GM19023 (cell line): ENCODE results near the gene OLFML2A.

Experiments used
- ATAC-seq: cut with Tn5 transposase; IDR thresholded peaks from one replicate; pipeline ENCODE4 v1.9.1; 2021; ENCODE audit warnings: mild to moderate bottlenecking, moderate library complexity; ENCODE audit not compliant: unreplicated experiment

Gene OLFML2A

DNA sequence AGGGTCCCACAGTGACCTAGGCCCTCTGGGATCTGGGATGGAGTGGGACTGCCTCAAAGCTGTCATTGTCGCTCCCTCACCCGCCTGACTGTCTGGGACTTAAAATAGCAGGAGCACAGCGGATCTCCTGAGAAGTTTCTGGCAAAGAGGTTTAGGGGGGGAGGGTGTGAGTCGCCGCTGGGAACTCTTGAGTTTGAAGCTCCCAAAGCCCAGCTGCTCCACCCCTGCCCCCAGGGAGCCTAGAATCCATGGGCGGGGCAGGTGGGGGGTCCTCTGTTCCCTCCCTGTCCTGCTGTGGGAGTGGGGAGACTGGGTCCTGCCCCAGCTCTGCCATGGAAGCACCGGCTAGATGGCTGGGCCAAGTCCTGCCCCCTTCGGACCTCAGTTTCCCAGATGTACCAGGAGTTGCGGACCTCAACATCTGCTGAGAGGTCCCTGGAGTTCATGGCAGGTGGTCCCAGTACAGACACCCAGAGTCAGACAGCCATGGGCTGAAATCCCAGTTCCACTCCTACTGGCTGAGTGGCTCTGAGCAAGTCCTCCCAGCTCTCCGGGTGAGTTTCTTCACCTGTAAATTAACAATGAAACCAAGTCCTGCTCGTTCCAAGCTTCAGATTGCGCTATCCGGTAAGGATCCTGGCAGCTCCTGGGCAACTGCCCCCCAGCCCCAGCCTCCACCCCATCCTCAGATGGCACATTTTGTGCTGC is 75.3 kb downstream of the OLFML2A start:
- no peak for ATAC-seq

DNA sequence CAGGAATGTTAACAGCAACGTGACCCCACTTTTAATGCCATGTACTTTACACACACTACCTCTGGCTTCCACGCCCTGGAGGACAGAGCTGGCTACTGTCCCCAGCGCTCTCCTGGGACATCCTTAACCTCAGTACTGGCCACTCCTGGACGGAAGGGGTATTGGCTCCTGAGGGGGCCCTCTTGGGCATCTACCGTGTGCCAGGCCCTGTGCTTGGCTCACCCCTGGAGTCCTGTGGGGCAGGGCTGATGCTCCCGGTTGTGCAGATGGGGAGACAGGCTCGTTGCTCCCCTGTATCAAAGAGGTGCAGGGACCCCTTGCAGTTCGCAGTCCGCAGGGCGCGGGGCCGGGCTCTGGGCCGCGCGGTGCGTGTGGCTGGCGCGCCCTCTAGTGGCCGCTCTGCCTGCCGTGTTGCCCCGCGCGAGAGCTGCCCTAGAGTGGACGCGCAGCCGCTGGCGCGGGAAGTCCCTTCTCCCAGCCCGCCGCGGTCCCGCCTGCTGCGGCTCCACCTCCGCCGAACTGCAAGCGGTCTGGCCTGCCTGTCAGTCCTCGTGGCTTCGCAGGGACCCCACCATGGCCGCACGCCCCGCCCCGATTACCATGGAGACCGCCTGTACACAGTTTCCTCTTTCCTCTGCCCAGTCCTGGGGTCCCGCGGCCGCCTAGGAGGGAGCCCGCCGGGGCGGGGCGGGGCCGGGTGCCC is 76.0 kb downstream of the OLFML2A start, which contains the start of gene WDR38:
WDR38 (plus strand) TSS at position 632 of the 703 bp plus-strand sequence. CDS start 72 bp downstream, outside the sequence.
- peak; percentile 79 for ATAC-seq

DNA sequence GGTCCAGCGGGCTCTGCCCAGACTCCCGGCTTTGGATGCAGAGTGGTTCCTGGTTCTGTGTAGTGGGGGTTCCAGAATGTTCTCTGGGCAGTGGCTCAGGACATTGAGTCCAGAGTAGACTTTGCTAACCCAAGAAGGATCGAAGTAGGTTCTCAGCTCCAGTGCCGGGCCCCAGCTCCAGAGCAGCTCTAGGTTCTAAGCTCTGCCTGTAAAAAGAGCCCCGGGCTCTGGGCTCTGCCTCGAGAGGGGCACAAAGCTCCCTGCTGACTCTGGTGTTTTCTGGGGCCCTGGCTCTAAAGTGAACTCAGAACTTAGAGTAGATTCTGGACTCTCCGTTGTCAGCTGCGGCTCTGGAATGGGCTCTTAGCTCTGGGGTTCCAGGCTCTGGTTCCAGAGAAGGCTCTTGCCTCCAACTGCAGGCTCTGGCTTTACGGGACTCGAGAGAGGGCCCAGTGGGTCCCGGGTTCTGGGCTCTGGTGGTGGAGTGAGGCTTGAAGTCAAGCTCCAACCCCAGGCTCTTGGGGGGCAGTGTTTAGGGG is 76.7 kb downstream of the OLFML2A start:
- ATAC-seq, result no peak

DNA sequence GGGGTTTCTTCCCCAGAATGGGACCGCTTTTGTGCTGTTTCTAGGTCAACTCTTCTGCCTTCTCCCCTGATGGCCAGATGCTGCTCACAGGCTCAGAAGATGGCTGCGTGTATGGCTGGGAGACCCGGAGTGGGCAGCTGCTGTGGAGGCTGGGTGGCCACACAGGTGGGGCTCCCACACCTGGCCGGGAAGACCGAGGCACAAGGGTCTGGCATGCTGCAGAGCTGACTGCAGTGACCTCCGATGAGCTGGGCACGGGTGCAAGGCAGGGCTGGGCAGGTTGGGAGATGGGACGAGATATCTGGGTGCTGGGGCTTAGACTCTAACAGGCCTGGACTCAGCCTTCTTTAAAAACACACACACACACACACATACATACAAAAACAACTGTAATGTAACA is 77.2 kb downstream of the OLFML2A start:
- no peak for ATAC-seq

DNA sequence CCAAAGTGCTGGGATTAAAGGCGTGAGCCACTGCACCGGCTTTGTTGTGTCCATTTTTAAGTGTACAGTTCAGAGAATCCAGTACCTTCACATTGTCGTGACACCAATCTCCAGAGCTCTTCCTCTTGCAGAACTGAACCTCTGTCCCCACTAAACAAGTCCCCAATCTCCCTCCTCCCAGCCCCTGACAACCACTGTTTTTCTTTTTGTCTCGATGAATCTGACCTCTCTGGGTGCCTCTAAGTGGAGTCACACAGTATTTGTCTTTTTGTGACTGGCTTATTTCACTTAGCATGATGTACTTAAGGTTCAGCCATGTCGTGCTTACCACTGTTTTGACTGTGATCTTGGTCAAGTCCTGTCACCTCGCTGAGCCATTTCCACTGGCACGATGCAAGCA is 77.9 kb downstream of the OLFML2A start:
- ATAC-seq, result no peak

DNA sequence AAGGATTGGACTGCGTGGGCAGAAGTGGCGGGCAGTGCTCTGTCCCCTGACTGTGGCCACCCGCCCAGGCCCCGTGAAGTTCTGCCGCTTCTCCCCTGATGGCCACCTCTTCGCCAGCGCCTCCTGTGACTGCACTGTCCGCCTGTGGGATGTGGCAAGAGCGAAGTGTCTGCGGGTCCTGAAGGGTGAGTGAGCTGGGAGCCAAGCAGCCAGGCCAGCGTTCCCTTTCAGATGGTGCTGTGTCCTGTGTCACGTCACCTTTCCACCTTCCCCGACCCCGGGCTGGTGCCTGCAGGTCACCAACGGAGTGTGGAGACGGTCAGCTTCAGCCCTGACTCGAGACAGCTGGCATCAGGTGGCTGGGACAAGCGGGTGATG is 78.6 kb downstream of the OLFML2A start:
- no peak for ATAC-seq

DNA sequence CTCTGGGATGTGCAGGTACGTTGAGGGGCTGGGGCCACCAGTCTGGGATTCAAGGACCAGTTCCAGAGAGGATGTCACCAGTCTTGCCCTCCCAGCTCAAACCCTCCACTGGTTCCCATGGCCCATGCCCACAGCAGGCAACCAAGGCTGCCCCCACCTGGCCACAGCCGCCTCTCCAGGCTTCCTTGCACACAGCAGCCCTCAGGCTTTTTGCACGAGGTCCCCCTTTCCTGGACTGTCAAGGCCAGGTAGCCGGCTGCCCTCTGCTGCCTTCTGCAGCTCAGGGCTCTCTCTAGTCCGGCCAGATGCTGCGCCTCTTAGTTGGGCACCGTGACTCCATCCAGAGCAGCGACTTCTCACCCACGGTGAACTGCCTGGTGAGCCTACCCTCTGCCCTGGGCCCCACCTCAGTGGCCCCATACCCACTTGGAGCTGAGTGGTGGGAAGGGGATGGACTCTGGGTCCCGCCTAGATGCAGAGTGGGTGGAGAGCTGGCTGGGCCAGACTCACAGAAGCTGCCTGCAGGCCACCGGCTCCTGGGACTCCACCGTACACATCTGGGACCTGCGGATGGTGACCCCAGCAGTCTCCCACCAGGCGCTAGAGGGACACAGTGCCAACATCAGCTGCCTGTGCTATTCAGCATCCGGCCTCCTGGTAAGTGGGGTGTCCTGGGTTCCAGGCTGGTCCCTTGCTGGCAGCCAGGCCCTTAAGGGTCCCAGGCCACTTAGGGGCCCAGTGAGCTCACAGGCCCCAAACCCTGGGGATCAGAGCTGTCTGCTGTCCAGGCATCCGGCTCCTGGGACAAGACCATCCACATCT is 79.2 kb downstream of the OLFML2A start:
- ATAC-seq, result no peak

DNA sequence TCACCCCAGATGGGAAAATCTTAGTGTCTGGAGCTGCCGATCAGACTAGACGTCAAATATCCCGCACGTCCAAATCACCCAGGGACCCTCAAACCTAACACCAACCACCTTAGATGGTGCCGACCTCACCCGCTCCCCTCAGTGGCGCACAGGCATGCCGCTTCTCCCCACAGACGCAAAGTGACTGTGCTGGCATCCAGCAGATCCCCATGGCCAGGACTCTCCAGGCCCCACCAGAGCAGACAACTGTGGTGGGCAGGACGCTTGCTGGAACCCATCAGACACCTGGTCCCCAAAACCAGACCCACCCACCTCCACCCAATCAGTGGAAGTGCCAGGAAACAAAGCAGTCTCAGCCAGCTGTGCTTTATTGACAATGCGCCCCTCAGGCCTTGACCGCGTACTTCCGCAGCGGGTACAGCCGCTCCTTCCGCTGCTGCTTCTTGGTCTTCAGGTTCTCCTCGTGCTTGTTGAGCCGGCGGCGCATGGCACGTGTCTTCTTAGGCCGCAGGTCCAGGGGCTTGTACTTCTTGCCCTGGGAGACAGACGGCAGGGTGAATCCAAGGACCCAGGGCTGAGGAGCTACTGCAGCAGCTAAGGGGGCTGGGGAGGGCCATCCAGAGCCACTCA is 80.7 kb downstream of the OLFML2A start:
- ATAC-seq, result no peak

DNA sequence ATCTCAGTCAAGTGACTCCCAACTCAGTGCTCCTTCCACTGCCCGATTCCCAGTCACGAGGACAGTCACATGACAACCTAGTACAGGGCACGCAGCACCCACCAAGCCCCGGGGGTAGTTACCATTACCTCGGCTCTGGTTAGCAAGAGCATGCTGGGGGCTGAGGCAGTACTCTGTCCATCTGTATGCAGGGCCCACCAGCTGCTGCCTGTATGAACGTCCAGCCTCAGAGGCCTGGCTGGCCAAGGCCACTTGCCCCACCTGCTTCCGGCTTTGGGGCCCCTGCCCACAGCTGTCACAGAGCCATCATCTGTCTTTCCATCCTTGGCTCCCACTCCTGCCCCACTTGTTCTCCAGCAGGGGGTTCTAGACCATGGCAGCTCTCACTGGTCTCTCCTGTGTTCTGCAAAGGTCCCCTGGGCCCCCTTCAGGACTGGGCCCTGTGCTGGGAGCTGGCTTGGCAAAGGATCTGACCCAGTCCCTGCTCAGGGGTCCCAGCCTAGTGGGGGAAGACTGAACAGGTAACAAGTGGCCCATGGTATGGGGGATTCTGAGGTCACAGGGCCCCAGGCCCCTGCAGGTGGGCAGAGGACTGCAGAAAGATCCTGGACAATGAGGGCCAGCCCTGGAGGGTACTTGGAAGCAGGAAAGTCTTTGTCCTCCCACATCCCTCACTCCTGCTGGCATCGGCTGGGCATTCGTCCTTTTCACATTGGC is 81.6 kb downstream of the OLFML2A start:
- no peak for ATAC-seq

DNA sequence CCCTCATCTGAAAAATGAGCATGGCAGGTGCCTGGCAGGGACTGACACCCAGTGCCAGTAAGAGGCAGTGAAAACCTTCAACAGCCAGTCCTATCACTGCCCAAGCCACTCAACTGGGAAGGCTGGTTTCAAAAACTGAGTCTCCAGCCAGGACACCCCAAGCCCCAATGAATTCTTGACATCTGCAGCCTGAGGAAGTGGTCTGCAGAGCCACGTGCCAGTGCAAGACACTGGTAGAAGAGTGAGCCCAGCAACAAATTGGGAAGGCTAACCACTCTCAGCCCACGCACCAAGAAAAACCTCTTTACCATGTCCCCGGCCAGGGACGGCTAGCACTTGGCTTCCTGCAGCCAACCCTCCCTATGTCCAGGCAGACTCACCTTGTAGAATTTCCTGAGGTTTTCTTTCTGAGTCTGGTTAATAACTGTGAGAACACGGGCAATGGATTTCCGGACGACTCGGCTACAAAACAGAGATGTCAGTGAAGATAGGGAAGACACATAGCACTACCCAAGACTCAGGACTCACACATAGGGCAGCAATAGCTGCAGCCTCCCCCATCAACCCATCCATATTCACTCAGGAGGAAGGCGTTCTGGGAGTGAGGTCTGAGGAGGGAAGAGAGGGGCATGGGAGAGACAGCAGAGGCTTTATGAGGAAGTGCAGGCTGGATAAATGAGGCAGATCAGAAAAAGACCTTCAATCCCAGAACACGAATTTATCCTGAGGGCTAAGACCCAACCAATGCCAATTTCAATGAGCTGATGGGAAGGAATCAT is 83.1 kb downstream of the OLFML2A start:
- ATAC-seq, result no peak

DNA sequence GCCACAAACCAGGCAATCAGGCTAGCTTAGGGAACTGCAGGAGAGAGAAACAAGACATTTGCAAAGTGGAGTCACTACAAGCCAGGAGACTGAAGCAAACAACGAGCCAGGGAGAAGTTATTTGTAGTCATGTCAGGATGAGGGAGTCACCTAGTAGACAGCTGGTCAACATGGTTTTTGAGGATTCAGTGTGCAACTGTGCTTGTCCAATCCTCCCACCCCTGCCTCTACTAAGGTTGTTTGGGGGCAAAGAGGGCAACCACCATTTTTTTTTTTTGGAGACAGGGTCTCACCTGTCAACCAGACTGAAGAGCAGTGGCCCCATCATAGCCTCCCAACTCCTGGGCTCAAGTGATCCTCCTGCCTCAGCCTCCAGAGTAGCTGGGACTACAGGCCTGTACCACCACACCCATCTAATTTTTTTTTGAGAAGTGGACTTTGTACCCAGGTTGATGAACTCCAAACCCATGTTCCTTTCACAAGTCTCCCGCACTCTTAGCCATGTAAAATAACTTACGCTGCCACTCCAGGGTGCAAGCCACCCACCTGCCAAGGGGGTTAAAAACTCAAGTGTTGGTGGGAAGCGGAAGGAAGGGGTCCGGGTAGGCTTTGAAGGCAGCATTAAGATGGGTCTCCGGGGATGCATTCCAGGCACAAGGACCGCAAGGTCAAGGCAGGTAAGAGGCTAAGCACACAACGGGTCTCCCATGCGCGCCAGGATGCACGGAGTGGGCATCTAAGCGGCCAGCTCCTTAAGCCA is 83.8 kb downstream of the OLFML2A start:
- no peak for ATAC-seq

DNA sequence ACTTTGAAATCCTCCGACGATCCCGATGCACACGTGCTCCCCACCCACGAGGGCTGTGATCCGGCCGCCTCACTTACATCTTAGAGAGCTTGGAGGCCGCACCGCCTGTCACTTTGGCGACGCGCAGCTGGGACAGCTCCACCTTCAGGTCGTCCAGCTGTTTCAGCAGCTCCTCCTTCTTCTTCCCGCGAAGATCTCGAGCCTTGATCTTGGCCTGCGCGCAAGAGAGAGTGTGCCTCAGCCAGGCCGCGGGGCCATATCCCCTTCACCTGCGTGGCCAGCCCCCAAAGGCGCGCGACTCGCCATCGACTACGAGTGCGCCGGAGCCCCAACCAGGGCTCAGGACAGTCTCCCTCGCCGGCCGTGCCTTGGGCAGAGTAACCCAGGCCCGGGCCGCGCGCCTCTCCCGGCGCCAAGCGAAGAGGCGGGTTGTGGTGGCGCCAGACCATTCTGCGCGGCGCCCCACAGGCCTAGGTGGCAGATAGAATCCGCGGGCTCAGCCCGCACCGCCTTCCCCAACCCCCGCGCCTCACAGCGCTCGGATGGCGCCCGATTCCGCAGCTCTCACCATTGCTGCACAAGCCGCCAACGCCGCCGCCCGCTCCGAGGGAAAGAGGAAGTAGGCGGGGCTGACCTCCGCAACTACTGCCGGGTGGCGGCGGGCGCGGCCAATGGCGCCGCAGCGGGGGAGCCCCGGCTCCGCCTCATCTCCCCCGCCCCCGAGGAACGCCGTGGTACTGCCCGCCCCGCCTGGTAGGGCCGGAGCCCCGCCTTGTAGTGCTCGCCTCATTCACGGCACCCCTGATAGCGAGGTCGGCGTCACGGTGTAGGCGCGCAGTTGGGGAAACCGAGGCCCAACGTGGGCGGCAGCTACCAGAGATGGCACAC is 84.7 kb downstream of the OLFML2A start, which contains the start of the genes ARPC5L and RPL35:
ARPC5L (plus strand) TSS at position 789 of the 888 bp plus-strand sequence. CDS start 7,161 bp downstream, outside the sequence.
RPL35 (minus strand) TSS at position 616 of the 888 bp plus-strand sequence; CDS start at position 571, 45 bp downstream.
- peak; percentile 91 for ATAC-seq

DNA sequence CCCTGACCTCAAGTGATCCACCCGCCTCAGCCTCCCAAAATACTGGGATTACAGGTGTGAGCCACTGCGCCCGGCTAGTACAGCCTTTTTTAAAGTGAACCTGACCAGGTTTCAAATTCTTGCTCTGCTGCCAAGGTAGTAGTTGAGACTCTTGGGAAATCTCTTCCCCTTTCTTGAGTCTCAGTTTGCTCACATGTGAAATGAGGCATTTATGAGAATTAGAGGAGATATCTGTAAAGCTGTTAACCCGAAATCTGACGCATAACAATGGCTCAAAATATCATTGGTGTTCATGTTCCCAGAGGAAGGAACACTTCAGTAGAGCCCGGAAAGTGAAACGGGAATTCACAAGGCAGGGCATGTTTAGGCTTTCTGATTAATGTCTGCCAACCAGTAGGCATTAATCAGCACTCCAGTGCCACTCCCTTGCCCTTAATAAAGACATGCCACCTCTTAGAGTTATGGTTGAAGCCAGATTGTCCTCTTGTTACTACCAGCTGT is 86.5 kb downstream of the OLFML2A start:
- ATAC-seq, result no peak
